Ectodermal cell (in vitro differentiated cells): Measurements from ENCODE around the gene TMA16. TPM values are rescaled to one million over a fixed set of nuclear protein-coding genes. Genes with fewer than 3 reads are reported as not detected.
"Not testable (repeated sequence)": the region's sequence is repeated elsewhere in the genome, so short reads cannot be mapped to it uniquely, and the experiment has no call there.

Experiments used
- H3K27ac ChIP-seq: 2 replicates; pipeline ENCODE4 v1.7.0; 2013; ENCODE audit warnings: mild to moderate bottlenecking, low read depth, low read length; ENCODE audit not compliant: insufficient read depth, poor library complexity, severe bottlenecking
- H3K27me3 ChIP-seq: 2 replicates; pipeline ENCODE4 v1.7.0; 2013; ENCODE audit warnings: mild to moderate bottlenecking, low read length; ENCODE audit not compliant: insufficient read depth, control insufficient read depth, poor library complexity, severe bottlenecking
- H3K36me3 ChIP-seq: one replicate; pipeline ENCODE4 v1.7.0; 2013; ENCODE audit warnings: low read length; ENCODE audit not compliant: control insufficient read depth, insufficient read depth
- H3K4me1 ChIP-seq: one replicate; pipeline ENCODE4 v1.7.0; 2013; ENCODE audit warnings: low read length; ENCODE audit not compliant: control insufficient read depth, insufficient read depth
- H3K4me3 ChIP-seq: 2 replicates; pipeline ENCODE4 v1.7.0; 2013; ENCODE audit warnings: low read depth, low read length, control low read depth; ENCODE audit not compliant: insufficient read depth
- H3K9me3 ChIP-seq: 2 replicates; pipeline ENCODE4 v1.7.0; 2013; ENCODE audit warnings: mild to moderate bottlenecking, low read length, moderate library complexity; ENCODE audit not compliant: control insufficient read depth
- WGBS, 2 experiments: methylation state at CpG; one replicate each; pipeline ENCODE4 v1.1.7; 2013; ENCODE audit warnings: missing lambda C conversion rate in 2 of 2; 5-methylcytosine and 5-hydroxymethylcytosine counted together
- polyA plus RNA-seq, 4 experiments: library from polyadenylated mRNA; stranded (reverse); fragments of 50-300 nt; gene quantifications; one replicate each; pipeline ENCODE4 v1.2.3, GENCODE V29; 2013

Gene TMA16
- polyA plus RNA-seq (2013, experiment 1 of 4) = 58.8 TPM
- 55.3 TPM for polyA plus RNA-seq (2013, experiment 2 of 4)
- 47.2 TPM for polyA plus RNA-seq (2013, experiment 3 of 4)
- polyA plus RNA-seq (2013, experiment 4 of 4) = 49.1 TPM

DNA sequence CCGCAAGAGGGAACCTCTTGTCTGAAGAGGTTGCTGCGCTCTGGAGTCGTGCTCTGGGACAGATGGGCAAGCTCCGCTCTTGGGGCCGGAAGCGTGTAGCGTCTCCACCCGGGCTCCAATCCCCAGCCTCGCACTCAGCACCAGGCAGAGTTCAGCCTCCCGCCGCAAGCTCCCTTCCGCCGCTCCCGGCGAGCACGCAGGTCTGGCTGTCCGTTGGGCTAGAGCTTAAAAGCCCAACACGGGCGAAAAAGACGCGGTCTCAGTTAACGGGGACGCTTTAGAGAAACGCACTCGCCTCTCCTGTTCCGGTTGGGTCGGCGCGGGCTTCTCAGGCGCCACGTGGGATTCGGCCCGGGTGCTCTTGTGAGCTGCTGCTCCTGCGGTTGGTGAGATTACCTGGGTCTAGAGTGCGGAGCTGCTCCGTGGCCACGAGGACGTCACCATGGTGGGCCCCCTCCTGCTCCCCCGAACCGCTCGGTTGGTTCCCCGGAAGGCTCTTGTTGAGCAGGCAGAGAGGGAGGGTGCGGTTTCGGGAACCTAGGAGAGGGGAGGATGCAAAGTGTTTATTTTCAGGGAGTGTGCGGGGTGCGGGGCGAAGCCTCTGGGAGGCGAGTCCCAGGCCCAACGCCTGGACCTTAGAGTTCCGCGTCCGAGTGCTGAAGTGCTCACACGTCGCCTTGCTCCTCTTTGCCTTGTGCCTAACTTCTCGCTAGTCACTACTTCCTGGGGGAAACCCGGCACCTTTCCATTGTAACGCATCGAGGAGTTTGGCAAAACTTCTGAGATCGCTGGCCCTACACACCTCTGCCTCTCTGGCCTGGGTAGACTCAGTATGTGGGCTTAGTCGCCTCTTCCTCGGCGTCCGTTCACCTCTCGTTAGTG, at the start of gene TMA16:
TMA16 (plus strand) TSS at position 331 of the 882 bp plus-strand sequence; CDS start at position 443, 112 bp downstream.
- H3K36me3 ChIP-seq = no peaks in the 10 kb centered on the region
- H3K4me3 ChIP-seq = peak within 1 kb of the TSS; percentile 91
- H3K9me3 ChIP-seq = no peaks in the 10 kb centered on the region
- H3K27me3 ChIP-seq = no peaks in the 10 kb centered on the region
- H3K27ac ChIP-seq = peak within 1 kb of the TSS; percentile 96
- WGBS, 2 experiments = 0% methylated on average over 64 of the region's 64 CpGs
- H3K4me1 ChIP-seq = no peaks in the 10 kb centered on the region

DNA sequence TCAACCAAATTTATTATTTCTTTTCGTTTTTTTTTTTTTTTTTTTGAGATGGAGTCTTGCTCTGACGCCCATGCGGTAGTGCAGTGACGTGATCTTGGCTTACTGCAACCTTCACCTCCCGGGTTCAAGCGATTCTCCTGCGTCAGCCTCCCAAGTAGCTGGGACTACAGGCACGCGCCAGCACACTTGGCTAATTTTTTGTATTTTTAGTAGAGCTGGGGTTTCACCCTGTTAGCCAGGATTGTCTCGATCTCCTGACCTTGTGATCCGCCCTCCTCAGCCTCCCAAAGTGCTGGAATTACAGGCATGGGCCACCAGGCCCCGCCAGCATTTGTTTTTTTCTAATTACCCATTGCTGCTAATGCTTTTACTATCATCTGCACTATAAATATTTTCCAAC, 47.5 kb upstream of the TMA16 start:
- not testable (repeated sequence) for H3K36me3 ChIP-seq, H3K9me3 ChIP-seq, H3K4me1 ChIP-seq, H3K4me3 ChIP-seq, H3K27me3 ChIP-seq, H3K27ac ChIP-seq
- 92 to 93% methylated on average over 11 to 12 of the region's 12 CpGs for WGBS, 2 experiments

DNA sequence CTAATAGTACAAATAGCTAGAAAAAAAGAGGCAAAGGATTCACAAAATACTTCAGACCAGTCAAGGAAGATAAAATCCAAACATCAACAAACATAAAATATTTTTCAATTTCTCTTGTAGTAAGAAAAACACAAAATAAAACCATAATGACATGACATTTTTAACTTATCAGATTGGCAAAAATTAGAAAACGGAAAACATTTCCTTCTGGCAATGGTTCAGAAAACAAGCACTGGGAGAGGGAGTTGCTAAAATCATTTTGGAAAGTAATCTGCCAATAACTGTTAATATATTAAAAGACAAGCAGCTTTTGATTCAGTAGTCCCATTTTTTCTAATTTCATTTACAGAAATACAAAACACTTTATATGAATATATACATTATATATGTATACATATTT, 47.0 kb upstream of the TMA16 start:
- 91 to 100% methylated on average over 1 of the region's 1 CpG for WGBS, 2 experiments
- no peaks in the 10 kb centered on the region for H3K27me3 ChIP-seq
- no peak overlapping the region for H3K4me3 ChIP-seq
- H3K4me1 ChIP-seq = no peaks in the 10 kb centered on the region
- no peaks in the 10 kb centered on the region for H3K36me3 ChIP-seq
- H3K9me3 ChIP-seq = no peaks in the 10 kb centered on the region
- H3K27ac ChIP-seq = no peak overlapping the region

DNA sequence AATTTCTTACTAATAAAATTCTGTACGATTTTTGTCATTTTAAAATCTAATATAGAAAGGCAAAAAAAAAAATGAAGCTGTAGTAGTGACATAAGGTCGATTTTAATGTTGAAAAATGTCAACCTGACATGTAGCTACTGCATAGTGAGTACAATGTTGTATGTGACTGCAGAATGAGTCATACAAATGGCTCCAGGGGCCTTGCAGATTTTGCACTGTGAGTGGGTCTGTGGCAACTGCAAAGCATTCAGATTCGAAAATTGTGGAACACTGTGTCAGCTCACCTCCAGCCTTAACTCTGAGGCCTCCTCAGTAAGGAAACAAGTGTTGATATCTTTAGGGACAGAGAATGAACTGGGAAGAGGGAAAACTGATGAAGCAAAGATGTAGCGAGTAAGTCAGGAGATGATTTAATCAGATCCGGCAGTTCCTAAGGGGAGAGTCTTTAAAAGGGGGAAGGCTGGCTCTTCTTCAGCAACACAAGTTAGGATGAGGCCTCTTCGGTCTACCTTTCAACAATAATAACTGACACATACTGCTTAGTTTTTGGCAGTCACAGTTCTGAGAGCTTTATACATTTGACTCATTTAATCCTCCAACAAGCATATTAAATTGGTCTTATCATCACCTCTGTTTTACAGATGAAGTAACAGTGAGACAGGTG, 45.8 kb upstream of the TMA16 start:
- 81 to 84% methylated on average over 6 of the region's 6 CpGs for WGBS, 2 experiments
- H3K36me3 ChIP-seq = no peaks in the 10 kb centered on the region

DNA sequence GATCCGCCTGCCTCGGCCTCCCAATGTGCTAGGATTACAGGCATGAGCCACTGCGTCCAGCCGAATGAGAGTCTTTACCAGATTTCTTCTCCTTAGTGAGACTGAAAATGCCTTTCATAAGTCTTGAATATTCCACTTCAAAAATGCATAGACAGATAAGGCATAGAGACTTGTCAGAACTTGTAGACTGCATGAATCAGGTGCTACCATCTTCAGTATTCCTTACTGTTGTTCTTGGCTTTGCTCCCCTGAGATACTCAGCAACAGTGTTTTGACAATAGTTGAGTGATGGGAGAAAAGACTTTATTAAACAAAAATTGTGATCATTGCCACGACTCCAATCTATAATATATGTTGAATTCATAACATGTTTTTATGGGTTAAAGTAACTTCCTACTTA, 31.9 kb upstream of the TMA16 start:
- Histone ChIP-seq H3K9me3 (no peaks in the 10 kb centered on the region), H3K4me1 (no peaks in the 10 kb centered on the region), H3K36me3 (no peaks in the 10 kb centered on the region), H3K27me3 (no peaks in the 10 kb centered on the region), H3K4me3 (no peak overlapping the region), H3K27ac (no peak overlapping the region)
- 92 to 93% methylated on average over 4 of the region's 5 CpGs for WGBS, 2 experiments

More for the DNA sequence above, 45.8 kb upstream of the TMA16 start:
- no peaks in the 10 kb centered on the region for H3K4me1 ChIP-seq
- no peaks in the 10 kb centered on the region for H3K27me3 ChIP-seq
- H3K9me3 ChIP-seq = no peaks in the 10 kb centered on the region
- no peak overlapping the region for H3K4me3 ChIP-seq
- H3K27ac ChIP-seq = no peak overlapping the region

DNA sequence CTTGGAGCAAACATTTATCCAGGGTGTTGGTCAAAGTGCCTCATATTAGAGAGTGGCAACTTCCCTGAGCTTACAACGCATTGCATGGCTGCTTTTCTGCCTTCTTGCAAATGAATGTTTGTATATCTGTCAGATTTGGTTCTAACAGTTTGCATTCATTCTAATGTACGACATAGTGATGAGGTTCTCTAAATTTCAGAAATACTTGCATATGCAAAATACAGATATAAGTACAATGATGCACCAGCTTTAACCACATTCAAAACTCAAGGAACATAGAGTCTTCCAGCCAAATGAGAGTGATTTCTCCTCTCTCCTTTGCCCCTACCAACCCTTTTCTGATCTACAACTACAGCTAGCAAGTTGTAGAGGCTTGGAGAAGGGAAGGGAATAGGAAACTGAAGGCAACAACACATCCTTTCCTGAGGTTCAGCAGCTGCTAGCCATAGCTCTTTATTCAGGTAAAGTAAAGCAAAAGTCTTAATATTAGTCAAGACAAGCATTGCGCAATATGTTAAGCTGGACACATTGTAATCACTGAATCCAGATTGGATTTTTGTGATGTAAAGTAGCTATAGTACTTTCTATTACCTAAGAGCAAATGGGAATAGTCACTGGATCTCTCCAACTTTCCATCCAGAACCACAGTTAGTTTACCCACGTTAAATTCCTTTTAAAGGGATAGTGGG, 27.3 kb upstream of the TMA16 start:
- Histone ChIP-seq H3K4me1 (no peaks in the 10 kb centered on the region), H3K27me3 (no peaks in the 10 kb centered on the region), H3K4me3 (no peak overlapping the region), H3K27ac (no peak overlapping the region), H3K9me3 (no peaks in the 10 kb centered on the region), H3K36me3 (no peaks in the 10 kb centered on the region)
- 100% methylated on average over 2 to 3 of the region's 4 CpGs for WGBS, 2 experiments

DNA sequence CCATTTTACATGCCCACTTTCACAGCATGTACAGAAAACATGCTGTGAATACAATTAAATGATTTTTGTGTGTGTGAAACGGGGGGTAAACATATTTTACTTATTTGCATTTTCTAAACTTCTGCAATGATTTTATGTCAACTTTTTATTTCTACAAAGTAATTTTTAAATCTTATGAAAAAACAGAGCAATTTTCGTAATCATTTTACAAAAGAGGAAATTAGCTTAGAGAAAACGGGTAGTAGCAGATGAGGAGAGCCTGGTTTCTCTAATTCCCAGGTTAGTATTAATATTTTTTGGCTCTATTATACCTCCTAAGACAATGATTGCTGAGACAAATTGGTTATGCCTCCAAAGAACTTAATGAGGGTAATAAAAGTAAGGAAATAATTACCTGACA, 24.1 kb upstream of the TMA16 start:
- WGBS, 2 experiments = 84% methylated on average over 2 of the region's 3 CpGs; no CpG with 5 or more reads in 1 of the 2 experiments
- Histone ChIP-seq H3K27ac (no peak overlapping the region), H3K9me3 (no peaks in the 10 kb centered on the region), H3K36me3 (no peaks in the 10 kb centered on the region), H3K27me3 (no peaks in the 10 kb centered on the region), H3K4me3 (no peak overlapping the region), H3K4me1 (no peaks in the 10 kb centered on the region)

DNA sequence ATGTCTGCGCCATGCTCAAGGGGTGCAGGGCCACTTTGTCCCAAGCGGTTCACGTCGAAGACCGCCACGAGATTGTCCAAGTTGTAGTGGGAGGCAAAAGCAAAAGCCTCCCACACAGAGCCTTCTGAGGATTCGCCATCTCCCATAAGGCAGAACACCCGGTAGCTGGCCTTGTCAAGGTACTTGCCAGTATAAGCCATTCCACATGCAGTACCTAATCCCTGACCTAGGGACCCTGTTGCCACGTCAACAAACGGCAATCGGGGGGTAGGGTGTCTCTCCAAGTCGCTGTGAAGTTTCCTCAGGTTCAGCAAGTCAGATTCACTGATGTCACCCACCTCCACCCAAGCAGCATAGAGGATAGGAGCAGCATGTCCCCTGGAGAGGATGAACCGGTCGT, 21.4 kb upstream of the TMA16 start:
- 95% methylated on average over 14 of the region's 14 CpGs for WGBS, 2 experiments
- H3K36me3 ChIP-seq = no peaks in the 10 kb centered on the region
- H3K9me3 ChIP-seq = no peaks in the 10 kb centered on the region
- H3K4me1 ChIP-seq = no peaks in the 10 kb centered on the region
- no peaks in the 10 kb centered on the region for H3K27me3 ChIP-seq
- no peak overlapping the region for H3K4me3 ChIP-seq
- H3K27ac ChIP-seq = no peak overlapping the region

DNA sequence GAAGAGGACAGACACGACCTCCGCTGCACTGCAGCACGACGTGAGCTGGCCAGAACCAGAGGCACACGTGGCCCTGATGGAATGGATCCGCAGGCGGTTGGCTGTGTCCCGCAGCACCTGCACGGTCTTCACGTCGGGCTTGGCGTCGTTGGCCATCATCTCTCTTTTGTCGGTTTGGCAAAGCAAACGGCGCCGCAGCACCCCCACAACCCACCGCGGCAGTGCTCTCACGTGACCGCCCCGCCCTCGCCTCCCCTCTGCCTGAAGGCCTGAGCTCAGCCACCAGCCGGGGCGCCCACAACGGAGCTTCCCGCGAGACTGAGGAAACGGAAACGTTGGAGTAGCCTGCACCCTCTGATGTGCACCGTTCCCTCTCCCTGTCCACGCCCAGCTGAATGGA, 20.9 kb upstream of the TMA16 start, which contains the start of gene TKTL2:
TKTL2 (minus strand) TSS at position 179 of the 400 bp plus-strand sequence; CDS start at position 159, 20 bp downstream.
- WGBS, 2 experiments = 91 to 95% methylated on average over 32 of the region's 32 CpGs
- H3K36me3 ChIP-seq = no peaks in the 10 kb centered on the region
- H3K27me3 ChIP-seq = no peaks in the 10 kb centered on the region
- H3K4me3 ChIP-seq = no peak within 1 kb of the TSS
- H3K9me3 ChIP-seq = no peaks in the 10 kb centered on the region
- H3K4me1 ChIP-seq = no peaks in the 10 kb centered on the region
- no peak within 1 kb of the TSS for H3K27ac ChIP-seq

DNA sequence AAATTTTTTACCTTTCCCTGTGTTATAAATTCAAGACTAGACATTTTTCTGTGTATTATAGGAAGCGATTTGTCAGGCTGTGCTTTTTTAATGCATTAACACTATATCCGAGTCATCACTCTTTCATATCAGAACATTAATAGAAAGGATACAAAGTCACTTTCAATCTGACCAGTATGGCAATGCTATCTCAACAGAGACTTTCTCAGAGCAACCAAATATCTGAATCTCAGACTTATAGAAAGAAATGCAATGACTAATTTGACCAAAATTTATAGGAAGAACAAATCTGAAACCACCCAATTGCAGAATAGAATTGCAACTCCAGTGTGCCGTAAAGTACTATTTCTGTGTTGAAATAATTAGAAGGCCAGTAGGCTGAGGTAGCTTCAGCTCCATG, 20.5 kb upstream of the TMA16 start:
- H3K36me3 ChIP-seq = no peaks in the 10 kb centered on the region
- H3K4me3 ChIP-seq = no peak overlapping the region
- H3K27me3 ChIP-seq = no peaks in the 10 kb centered on the region
- 94 to 98% methylated on average over 2 to 3 of the region's 3 CpGs for WGBS, 2 experiments
- no peak overlapping the region for H3K27ac ChIP-seq
- H3K9me3 ChIP-seq = no peaks in the 10 kb centered on the region
- no peaks in the 10 kb centered on the region for H3K4me1 ChIP-seq
